ENCODE data around the gene DPP10. TPM values are rescaled to one million over a fixed set of nuclear protein-coding genes. Genes with fewer than 3 reads are reported as not detected.

The DPP10 gene
- total RNA-seq, 1 donor from 2014 or later: not detected

GRCh38 chr2:115190459-115190858, 748.0 kb downstream of the DPP10 start:
- intact Hi-C loops (cut with micrococcal nuclease): no loop called here
- no peaks in the 10 kb centered on the region for H3K36me3 Mint-ChIP-seq (ENCODE audit: low read depth)
- peaks cover 10% of the 10 kb centered on the region for H3K9me3 Mint-ChIP-seq
- no peak for DNase-seq (ENCODE audit: low spot score)
- H3K4me3 Mint-ChIP-seq: no peak overlapping the region
- H3K4me1 Mint-ChIP-seq (ENCODE audit: low read depth): no peaks in the 10 kb centered on the region
- no peak overlapping the region for H3K27ac Mint-ChIP-seq
- H3K27me3 Mint-ChIP-seq (ENCODE audit: insufficient read depth): no peaks in the 10 kb centered on the region

GRCh38 chr2:115194623-115195022, 752.2 kb downstream of the DPP10 start:
- H3K36me3 Mint-ChIP-seq (ENCODE audit: low read depth): no peaks in the 10 kb centered on the region
- no peak overlapping the region for H3K27ac Mint-ChIP-seq
- H3K27me3 Mint-ChIP-seq (ENCODE audit: insufficient read depth): no peaks in the 10 kb centered on the region
- H3K4me3 Mint-ChIP-seq: no peak overlapping the region
- DNase-seq (ENCODE audit: low spot score): no peak
- no peaks in the 10 kb centered on the region for H3K4me1 Mint-ChIP-seq (ENCODE audit: low read depth)
- peaks cover under 1% of the 10 kb centered on the region for H3K9me3 Mint-ChIP-seq
- intact Hi-C loops (cut with micrococcal nuclease): no loop called here

GRCh38 chr2:115196587-115196986, 754.1 kb downstream of the DPP10 start:
- H3K9me3 Mint-ChIP-seq: no peaks in the 10 kb centered on the region
- intact Hi-C loops (cut with micrococcal nuclease): no loop called here
- H3K36me3 Mint-ChIP-seq (ENCODE audit: low read depth): no peaks in the 10 kb centered on the region
- H3K27me3 Mint-ChIP-seq (ENCODE audit: insufficient read depth): no peaks in the 10 kb centered on the region
- no peaks in the 10 kb centered on the region for H3K4me1 Mint-ChIP-seq (ENCODE audit: low read depth)
- DNase-seq (ENCODE audit: low spot score): no peak
- no peak overlapping the region for H3K4me3 Mint-ChIP-seq
- no peak overlapping the region for H3K27ac Mint-ChIP-seq

- no peak overlapping the region for H3K4me3 Mint-ChIP-seq
- no peaks in the 10 kb centered on the region for H3K27me3 Mint-ChIP-seq (ENCODE audit: insufficient read depth)
- H3K27ac Mint-ChIP-seq: no peak overlapping the region
- H3K9me3 Mint-ChIP-seq: no peaks in the 10 kb centered on the region
- intact Hi-C loops (cut with micrococcal nuclease): no loop called here
- no peak for DNase-seq (ENCODE audit: low spot score)
- H3K4me1 Mint-ChIP-seq (ENCODE audit: low read depth): no peaks in the 10 kb centered on the region
- H3K36me3 Mint-ChIP-seq (ENCODE audit: low read depth): no peaks in the 10 kb centered on the region
Measured at GRCh38 chr2:115199966-115200365, 757.5 kb downstream of the DPP10 start.

GRCh38 chr2:115201386-115201785, 758.9 kb downstream of the DPP10 start:
- Mint-ChIP-seq H3K4me1 (ENCODE audit: low read depth) (no peaks in the 10 kb centered on the region), H3K27me3 (ENCODE audit: insufficient read depth) (no peaks in the 10 kb centered on the region), H3K36me3 (ENCODE audit: low read depth) (no peaks in the 10 kb centered on the region), H3K9me3 (no peaks in the 10 kb centered on the region), H3K27ac (no peak overlapping the region), H3K4me3 (no peak overlapping the region)
- intact Hi-C loops (cut with micrococcal nuclease): no loop called here
- no peak for DNase-seq (ENCODE audit: low spot score)

GRCh38 chr2:115208493-115209164, 766.2 kb downstream of the DPP10 start:
- H3K4me3 Mint-ChIP-seq: no peak overlapping the region
- no peak overlapping the region for H3K27ac Mint-ChIP-seq
- H3K27me3 Mint-ChIP-seq (ENCODE audit: insufficient read depth): no peaks in the 10 kb centered on the region
- no peak for DNase-seq (ENCODE audit: low spot score)
- no peaks in the 10 kb centered on the region for H3K36me3 Mint-ChIP-seq (ENCODE audit: low read depth)
- intact Hi-C loops (cut with micrococcal nuclease): no loop called here
- H3K4me1 Mint-ChIP-seq (ENCODE audit: low read depth): no peaks in the 10 kb centered on the region
- peaks cover 5% of the 10 kb centered on the region for H3K9me3 Mint-ChIP-seq

- intact Hi-C loops (cut with micrococcal nuclease): no loop called here
- Mint-ChIP-seq H3K9me3 (no peaks in the 10 kb centered on the region), H3K27ac (no peak overlapping the region), H3K36me3 (ENCODE audit: low read depth) (no peaks in the 10 kb centered on the region), H3K4me1 (ENCODE audit: low read depth) (no peaks in the 10 kb centered on the region), H3K4me3 (no peak overlapping the region), H3K27me3 (ENCODE audit: insufficient read depth) (no peaks in the 10 kb centered on the region)
- no peak for DNase-seq (ENCODE audit: low spot score)
Measured at GRCh38 chr2:115214050-115214449, 771.6 kb downstream of the DPP10 start.

GRCh38 chr2:115219296-115219695, 776.9 kb downstream of the DPP10 start:
- no peak for DNase-seq (ENCODE audit: low spot score)
- intact Hi-C loops (cut with micrococcal nuclease): no loop called here
- no peaks in the 10 kb centered on the region for H3K36me3 Mint-ChIP-seq (ENCODE audit: low read depth)
- H3K4me3 Mint-ChIP-seq: no peak overlapping the region
- no peaks in the 10 kb centered on the region for H3K27me3 Mint-ChIP-seq (ENCODE audit: insufficient read depth)
- no peaks in the 10 kb centered on the region for H3K9me3 Mint-ChIP-seq
- H3K4me1 Mint-ChIP-seq (ENCODE audit: low read depth): no peaks in the 10 kb centered on the region
- H3K27ac Mint-ChIP-seq: no peak overlapping the region

GRCh38 chr2:115234186-115234585, 791.7 kb downstream of the DPP10 start:
- H3K4me3 Mint-ChIP-seq: no peak overlapping the region

GRCh38 chr2:115234737-115235136, 792.3 kb downstream of the DPP10 start:
- Mint-ChIP-seq H3K4me3 (no peak overlapping the region), H3K27me3 (ENCODE audit: insufficient read depth) (no peaks in the 10 kb centered on the region), H3K27ac (no peak overlapping the region), H3K9me3 (peaks cover 4% of the 10 kb centered on the region), H3K4me1 (ENCODE audit: low read depth) (no peaks in the 10 kb centered on the region), H3K36me3 (ENCODE audit: low read depth) (no peaks in the 10 kb centered on the region)
- no peak for DNase-seq (ENCODE audit: low spot score)
- intact Hi-C loops (cut with micrococcal nuclease): no loop called here

More at GRCh38 chr2:115234186-115234585, 791.7 kb downstream of the DPP10 start:
- intact Hi-C loops (cut with micrococcal nuclease): no loop called here
- Mint-ChIP-seq H3K4me1 (ENCODE audit: low read depth) (no peaks in the 10 kb centered on the region), H3K27ac (no peak overlapping the region), H3K36me3 (ENCODE audit: low read depth) (no peaks in the 10 kb centered on the region), H3K9me3 (peaks cover 4% of the 10 kb centered on the region), H3K27me3 (ENCODE audit: insufficient read depth) (no peaks in the 10 kb centered on the region)
- no peak for DNase-seq (ENCODE audit: low spot score)

GRCh38 chr2:115248066-115248465, 805.6 kb downstream of the DPP10 start:
- no peak overlapping the region for H3K27ac Mint-ChIP-seq
- H3K27me3 Mint-ChIP-seq (ENCODE audit: insufficient read depth): no peaks in the 10 kb centered on the region
- H3K9me3 Mint-ChIP-seq: peaks cover 9% of the 10 kb centered on the region
- DNase-seq (ENCODE audit: low spot score): no peak
- no peak overlapping the region for H3K4me3 Mint-ChIP-seq
- no peaks in the 10 kb centered on the region for H3K4me1 Mint-ChIP-seq (ENCODE audit: low read depth)
- H3K36me3 Mint-ChIP-seq (ENCODE audit: low read depth): no peaks in the 10 kb centered on the region
- intact Hi-C loops (cut with micrococcal nuclease): no loop called here

GRCh38 chr2:115277366-115277765, 834.9 kb downstream of the DPP10 start:
- H3K4me1 Mint-ChIP-seq (ENCODE audit: low read depth): no peaks in the 10 kb centered on the region
- H3K4me3 Mint-ChIP-seq: no peak overlapping the region
- H3K9me3 Mint-ChIP-seq: peaks cover 3% of the 10 kb centered on the region
- no peak overlapping the region for H3K27ac Mint-ChIP-seq
- intact Hi-C loops (cut with micrococcal nuclease): no loop called here
- H3K36me3 Mint-ChIP-seq (ENCODE audit: low read depth): no peaks in the 10 kb centered on the region
- DNase-seq (ENCODE audit: low spot score): no peak
- H3K27me3 Mint-ChIP-seq (ENCODE audit: insufficient read depth): no peaks in the 10 kb centered on the region

- no peak overlapping the region for H3K27ac Mint-ChIP-seq
Measured at GRCh38 chr2:115285416-115285815, 843.0 kb downstream of the DPP10 start.

GRCh38 chr2:115290478-115290877, 848.0 kb downstream of the DPP10 start:
- intact Hi-C loops (cut with micrococcal nuclease): no loop called here
- Mint-ChIP-seq H3K27ac (no peak overlapping the region), H3K4me1 (ENCODE audit: low read depth) (no peaks in the 10 kb centered on the region), H3K27me3 (ENCODE audit: insufficient read depth) (no peaks in the 10 kb centered on the region), H3K9me3 (peaks cover 5% of the 10 kb centered on the region), H3K36me3 (ENCODE audit: low read depth) (no peaks in the 10 kb centered on the region), H3K4me3 (no peak overlapping the region)
- no peak for DNase-seq (ENCODE audit: low spot score)

More at GRCh38 chr2:115285416-115285815, 843.0 kb downstream of the DPP10 start:
- H3K4me1 Mint-ChIP-seq (ENCODE audit: low read depth): no peaks in the 10 kb centered on the region
- DNase-seq (ENCODE audit: low spot score): no peak
- H3K27me3 Mint-ChIP-seq (ENCODE audit: insufficient read depth): no peaks in the 10 kb centered on the region
- no peak overlapping the region for H3K4me3 Mint-ChIP-seq
- intact Hi-C loops (cut with micrococcal nuclease): no loop called here
- no peaks in the 10 kb centered on the region for H3K36me3 Mint-ChIP-seq (ENCODE audit: low read depth)
- H3K9me3 Mint-ChIP-seq: peaks cover 5% of the 10 kb centered on the region

Data from activated T-helper 1 cell treated with anti-CD3 and anti-CD28 coated beads, Interleukin-12 subunit alpha, Interleukin-12 subunit beta, Interleukin-2, Interleukin-4 antibody, amounts not matched to agents 30 ng/mL and 10 ng/mL and 1 ng/mL, durations not matched to agents 14 hours and 24 hours and 36 hours (primary cell).